Naive B cell (primary cell): ENCODE data around the gene GPR180. TPM values are rescaled to one million over a fixed set of nuclear protein-coding genes. Genes with fewer than 3 reads are reported as not detected.

Source experiments
- ATAC-seq, 2 donors: fragments of 150-1000 bp; cut with Tn5 transposase; 2 replicates each; pipeline ENCODE4 v1.10.0; 2021; ENCODE audit warnings: low read depth in 2 of 2, mild to moderate bottlenecking in 2 of 2, moderate library complexity in 2 of 2
- DNase-seq: peaks from one replicate; pipeline ENCODE4 v3.0.0; 2022
- H3K27ac Mint-ChIP-seq, 6 donors: one replicate each; pipeline ENCODE4 v1.8.0; 2020 to 2022; ENCODE audit warnings: mild to moderate bottlenecking in 6 of 6, mixed read lengths in 6 of 6, moderate library complexity in 5 of 6, inconsistent platforms in 2 of 6
- H3K27me3 Mint-ChIP-seq, 3 donors: one replicate each; pipeline ENCODE4 v1.8.0; 2021 to 2022; ENCODE audit warnings: mixed read lengths in 3 of 3, mild to moderate bottlenecking in 1 of 3
- H3K36me3 Mint-ChIP-seq, 2 donors: one replicate each; pipeline ENCODE4 v1.8.0; 2020 to 2022; ENCODE audit warnings: mixed read lengths in 2 of 2, inconsistent platforms in 1 of 2, mild to moderate bottlenecking in 1 of 2
- H3K4me1 Mint-ChIP-seq, 3 donors: one replicate each; pipeline ENCODE4 v1.8.0; 2020 to 2022; ENCODE audit warnings: mixed read lengths in 3 of 3, inconsistent platforms in 1 of 3, mild to moderate bottlenecking in 1 of 3, moderate library complexity in 1 of 3
- H3K4me3 Mint-ChIP-seq, 8 donors: one replicate each; pipeline ENCODE4 v1.8.0; 2020 to 2022; ENCODE audit warnings: mild to moderate bottlenecking in 8 of 8, mixed read lengths in 8 of 8, moderate library complexity in 8 of 8, inconsistent platforms in 2 of 8
- H3K9me3 Mint-ChIP-seq, 7 donors: one replicate each; pipeline ENCODE4 v1.8.0; 2020 to 2022; ENCODE audit warnings: mixed read lengths in 7 of 7, mild to moderate bottlenecking in 5 of 7, inconsistent platforms in 2 of 7, moderate library complexity in 1 of 7
- polyA plus RNA-seq, 6 donors: library from polyadenylated mRNA; unstranded; fragments of 300-500 nt; fragmentation: Illumina TruSeq; gene quantifications; one replicate each; pipeline ENCODE4 v1.2.3, GENCODE V29; 2021; ENCODE audit warnings: low read depth in 6 of 6

The GPR180 gene
- polyA plus RNA-seq, 6 donors from 2014 or later: 1.1 to 2.7 (median 1.7) TPM

DNA sequence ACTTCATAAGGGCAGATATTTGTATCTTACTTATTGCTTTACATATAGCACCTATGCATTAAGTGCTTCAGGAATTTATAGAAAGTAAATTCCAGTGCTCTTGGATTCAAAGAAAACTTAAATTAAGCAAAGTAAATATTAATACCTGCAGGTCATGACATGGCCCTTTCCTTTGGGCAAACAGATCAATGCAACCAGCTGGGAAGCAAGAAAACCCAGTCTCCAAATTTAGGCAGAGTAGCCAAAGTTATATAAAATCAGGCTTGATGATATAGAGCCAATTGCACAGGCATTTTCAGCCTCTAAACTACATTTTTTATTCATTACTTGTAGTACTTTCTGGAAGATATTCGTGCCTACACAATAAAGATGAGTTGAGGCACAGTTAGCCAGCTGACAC, 22.6 kb upstream of the GPR180 start:
- Mint-ChIP-seq H3K27me3 (no peaks in the 10 kb centered on the region), H3K27ac (no peak overlapping the region), H3K4me3 (no peak overlapping the region), H3K36me3 (peaks cover 27 to 37% of the 10 kb centered on the region in 2 donors), H3K9me3 (no peaks in the 10 kb centered on the region), H3K4me1 (peaks cover 0 to 3% (median 0%) of the 10 kb centered on the region in 3 donors)
- ATAC-seq (no peak), DNase-seq (no peak)

DNA sequence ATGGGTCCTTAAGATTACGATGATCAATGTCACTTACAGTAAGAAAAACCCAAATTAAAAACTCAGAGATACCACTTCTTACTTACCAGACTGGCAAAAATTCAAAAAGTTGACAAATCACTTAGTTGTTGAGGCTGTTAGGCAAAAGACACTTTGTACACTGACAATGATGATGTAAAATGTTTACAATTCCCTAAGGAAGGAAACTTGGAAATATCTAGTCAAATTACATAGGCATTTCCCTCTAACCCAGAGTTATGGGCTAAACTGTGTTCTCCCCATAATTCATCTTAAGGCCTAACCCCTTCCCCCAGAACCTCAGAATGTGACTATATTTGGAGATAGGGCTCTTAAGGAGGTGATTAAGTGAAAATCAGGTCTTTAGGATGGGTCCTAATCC, 17.7 kb upstream of the GPR180 start:
- no peak overlapping the region for H3K4me3 Mint-ChIP-seq
- no peak overlapping the region for H3K27ac Mint-ChIP-seq
- H3K4me1 Mint-ChIP-seq: peaks cover 0 to 16% (median 11%) of the 10 kb centered on the region in 3 donors
- ATAC-seq: no peak
- H3K27me3 Mint-ChIP-seq: no peaks in the 10 kb centered on the region
- no peaks in the 10 kb centered on the region for H3K9me3 Mint-ChIP-seq
- no peak for DNase-seq
- H3K36me3 Mint-ChIP-seq: peaks cover 30 to 40% of the 10 kb centered on the region in 2 donors

GRCh38 chr13:94585543-94586101, 16.0 kb upstream of the GPR180 start:
- H3K9me3 Mint-ChIP-seq: no peaks in the 10 kb centered on the region
- DNase-seq: no peak
- peaks cover 23 to 32% of the 10 kb centered on the region in 2 donors for H3K36me3 Mint-ChIP-seq
- no peaks in the 10 kb centered on the region for H3K27me3 Mint-ChIP-seq
- ATAC-seq: no peak
- H3K27ac Mint-ChIP-seq: peak overlapping the region in 1 of 6 donors; percentile 30
- H3K4me1 Mint-ChIP-seq: peaks cover under 1 to 22% (median 11%) of the 10 kb centered on the region in 3 donors
- no peak overlapping the region for H3K4me3 Mint-ChIP-seq

- Mint-ChIP-seq H3K4me1 (peaks cover 2 to 22% (median 8%) of the 10 kb centered on the region in 3 donors), H3K27me3 (no peaks in the 10 kb centered on the region), H3K9me3 (no peaks in the 10 kb centered on the region), H3K27ac (peak overlapping the region in 1 of 6 donors; percentile 39), H3K4me3 (no peak overlapping the region), H3K36me3 (peaks cover 19 to 25% of the 10 kb centered on the region in 2 donors)
- ATAC-seq: no peak
- DNase-seq: no peak
Observed at GRCh38 chr13:94586371-94586770, 15.3 kb upstream of the GPR180 start.

DNA sequence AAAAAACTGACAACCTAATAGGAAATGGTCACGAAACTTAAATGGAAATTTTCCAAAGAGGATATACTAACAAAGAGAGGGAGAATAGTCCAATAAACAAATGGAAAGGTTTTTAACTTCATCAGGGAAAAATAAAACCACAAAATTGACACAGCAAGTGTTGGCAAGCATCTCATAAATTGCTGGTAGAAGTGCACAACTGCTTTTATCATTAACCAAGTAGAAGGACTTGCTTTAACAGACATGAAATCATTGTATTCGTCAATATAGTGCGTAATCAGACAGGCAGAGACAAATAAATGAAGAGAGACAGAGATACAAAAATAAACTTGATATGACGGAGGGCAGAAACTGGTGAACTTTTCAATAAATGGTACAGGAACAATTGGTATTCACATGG, 13.1 kb upstream of the GPR180 start:
- peaks cover 6 to 13% of the 10 kb centered on the region in 2 donors for H3K36me3 Mint-ChIP-seq
- DNase-seq: no peak
- peaks cover 3 to 22% (median 8%) of the 10 kb centered on the region in 3 donors for H3K4me1 Mint-ChIP-seq
- no peaks in the 10 kb centered on the region for H3K27me3 Mint-ChIP-seq
- ATAC-seq: no peak
- H3K4me3 Mint-ChIP-seq: no peak overlapping the region
- H3K27ac Mint-ChIP-seq: no peak overlapping the region
- H3K9me3 Mint-ChIP-seq: no peaks in the 10 kb centered on the region

- no peak for DNase-seq
- ATAC-seq: no peak
- no peak overlapping the region for H3K4me3 Mint-ChIP-seq
- no peaks in the 10 kb centered on the region for H3K27me3 Mint-ChIP-seq
- H3K27ac Mint-ChIP-seq: no peak overlapping the region
- peaks cover 21 to 38% (median 24%) of the 10 kb centered on the region in 3 donors for H3K4me1 Mint-ChIP-seq
- H3K36me3 Mint-ChIP-seq: peaks cover 6 to 11% of the 10 kb centered on the region in 2 donors
- no peaks in the 10 kb centered on the region for H3K9me3 Mint-ChIP-seq
Observed at GRCh38 chr13:94590744-94591143, 10.9 kb upstream of the GPR180 start.

DNA sequence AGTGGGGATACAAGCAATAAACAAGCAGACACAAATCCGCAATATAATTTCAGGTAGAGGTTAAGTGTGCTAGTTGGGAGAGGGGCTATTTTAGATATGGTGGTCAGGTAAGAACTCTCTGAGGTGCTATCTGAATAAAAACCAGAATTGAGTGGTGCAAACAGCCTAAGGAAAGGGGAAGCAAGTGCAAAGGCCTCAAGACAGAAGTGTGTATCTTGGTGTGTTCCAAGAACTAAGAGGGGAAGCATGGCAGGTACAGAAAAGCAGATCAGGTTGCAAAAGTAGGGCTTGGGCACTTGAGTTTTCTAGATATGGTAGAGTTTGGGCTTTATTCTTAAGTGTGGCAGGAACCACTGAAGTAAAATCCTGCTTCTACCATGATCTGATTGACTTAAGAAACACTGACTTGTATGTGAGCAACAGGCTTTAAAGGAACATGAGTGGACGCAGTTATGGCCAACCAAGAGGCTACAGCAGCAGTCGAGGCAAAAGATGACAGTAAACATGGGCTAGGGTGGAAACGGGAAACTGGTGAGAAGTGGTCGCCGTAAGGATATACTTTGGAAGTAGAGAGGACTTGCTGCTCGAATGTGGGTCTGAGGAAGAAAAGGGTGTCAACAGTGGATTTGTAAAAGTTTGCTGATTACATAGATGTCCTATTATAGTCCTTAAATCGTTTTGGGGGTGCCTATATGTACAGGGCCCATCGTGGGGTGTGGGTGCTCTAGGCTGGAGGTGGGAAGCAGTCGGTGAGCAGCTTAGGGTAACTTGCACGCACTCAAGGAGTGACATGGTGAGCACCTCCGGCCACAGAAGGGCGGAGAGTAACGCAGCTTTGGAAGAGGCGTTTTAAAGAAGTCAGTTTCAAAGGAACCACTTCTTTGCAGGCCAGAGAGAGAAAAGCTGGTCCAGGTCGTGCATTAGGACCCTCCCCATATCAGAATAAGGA, 6.4 kb upstream of the GPR180 start:
- Mint-ChIP-seq H3K27ac (peak overlapping the region; percentile 79 to 97 (median 92)), H3K9me3 (no peaks in the 10 kb centered on the region), H3K27me3 (no peaks in the 10 kb centered on the region), H3K36me3 (no peaks in the 10 kb centered on the region), H3K4me1 (peaks cover 19 to 29% (median 28%) of the 10 kb centered on the region in 3 donors), H3K4me3 (peak overlapping the region; percentile 86 to 98 (median 94))
- ATAC-seq: peak; percentile 21 to 29
- peak; percentile 4 for DNase-seq

- Mint-ChIP-seq H3K4me1 (peaks cover 23 to 35% (median 33%) of the 10 kb centered on the region in 3 donors), H3K27me3 (no peaks in the 10 kb centered on the region), H3K9me3 (peaks cover 0 to 5% (median 0%) of the 10 kb centered on the region in 7 donors), H3K36me3 (no peaks in the 10 kb centered on the region), H3K4me3 (peak within 1 kb of the TSS; percentile 86 to 98 (median 94)), H3K27ac (peak within 1 kb of the TSS; percentile 79 to 97 (median 92))
- ATAC-seq (peak; percentile 95 to 96), DNase-seq (peak; percentile 87)
Observed at GRCh38 chr13:94595950-94596574, 5.6 kb upstream of the GPR180 start, which contains the start of gene TGDS. TSS of gene TGDS (minus strand) at chr13:94596152. CDS start at chr13:94596136, 16 bp downstream.

- peaks cover 23 to 38% (median 35%) of the 10 kb centered on the region in 3 donors for H3K4me1 Mint-ChIP-seq
Observed at GRCh38 chr13:94596575-94596971, 5.1 kb upstream of the GPR180 start.

DNA sequence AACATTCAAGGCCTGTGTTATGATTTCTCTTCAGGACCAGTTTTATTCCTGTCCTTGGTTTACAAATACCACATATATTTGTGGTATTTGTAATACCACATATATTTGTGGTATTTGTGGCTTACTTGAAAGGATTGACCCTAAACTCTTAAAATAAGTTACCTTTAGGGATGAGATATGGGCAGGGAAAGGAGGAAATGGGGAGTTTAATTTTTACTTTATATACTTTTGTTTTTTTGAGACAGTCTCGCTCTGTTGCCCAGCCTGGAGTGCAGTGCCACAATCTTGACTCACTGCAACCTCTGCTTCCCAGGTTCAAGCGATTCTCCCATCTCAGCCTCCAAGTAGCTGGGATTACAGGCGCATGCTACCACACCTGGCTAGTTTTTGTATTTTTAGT, 3.4 kb upstream of the GPR180 start:
- DNase-seq (no peak), ATAC-seq (no peak)
- H3K4me3 Mint-ChIP-seq: peak overlapping the region in 1 of 8 donors; percentile 74
- peaks cover 0 to 5% (median 0%) of the 10 kb centered on the region in 7 donors for H3K9me3 Mint-ChIP-seq
- H3K36me3 Mint-ChIP-seq: no peaks in the 10 kb centered on the region
- peaks cover 30 to 44% (median 40%) of the 10 kb centered on the region in 3 donors for H3K4me1 Mint-ChIP-seq
- no peak overlapping the region for H3K27ac Mint-ChIP-seq
- no peaks in the 10 kb centered on the region for H3K27me3 Mint-ChIP-seq

More at GRCh38 chr13:94596575-94596971, 5.1 kb upstream of the GPR180 start:
- H3K4me3 Mint-ChIP-seq: peak overlapping the region; percentile 86 to 98 (median 94)
- DNase-seq (no peak), ATAC-seq (no peak)
- no peaks in the 10 kb centered on the region for H3K27me3 Mint-ChIP-seq
- H3K9me3 Mint-ChIP-seq: peaks cover 0 to 5% (median 0%) of the 10 kb centered on the region in 7 donors
- H3K36me3 Mint-ChIP-seq: no peaks in the 10 kb centered on the region
- H3K27ac Mint-ChIP-seq: peak overlapping the region in 4 of 6 donors; percentile 79 to 97 (median 90)

GRCh38 chr13:94599877-94600276, 1.8 kb upstream of the GPR180 start:
- H3K27ac Mint-ChIP-seq: no peak overlapping the region
- H3K9me3 Mint-ChIP-seq: peaks cover 0 to 5% (median 0%) of the 10 kb centered on the region in 7 donors
- H3K27me3 Mint-ChIP-seq: no peaks in the 10 kb centered on the region
- DNase-seq (no peak), ATAC-seq (no peak)
- peak overlapping the region in 1 of 8 donors; percentile 96 for H3K4me3 Mint-ChIP-seq
- peaks cover 25 to 33% (median 32%) of the 10 kb centered on the region in 3 donors for H3K4me1 Mint-ChIP-seq
- H3K36me3 Mint-ChIP-seq: no peaks in the 10 kb centered on the region

- Mint-ChIP-seq H3K4me1 (peaks cover 12 to 19% (median 13%) of the 10 kb centered on the region in 3 donors), H3K9me3 (peaks cover 0 to 5% (median 0%) of the 10 kb centered on the region in 7 donors), H3K27ac (peak overlapping the region in 5 of 6 donors; percentile 3 to 88 (median 73)), H3K36me3 (no peaks in the 10 kb centered on the region), H3K27me3 (no peaks in the 10 kb centered on the region), H3K4me3 (peak overlapping the region; percentile 66 to 96 (median 90))
- ATAC-seq (no peak), DNase-seq (no peak)
Observed at GRCh38 chr13:94602467-94602866, 810 bp downstream of the GPR180 start.

DNA sequence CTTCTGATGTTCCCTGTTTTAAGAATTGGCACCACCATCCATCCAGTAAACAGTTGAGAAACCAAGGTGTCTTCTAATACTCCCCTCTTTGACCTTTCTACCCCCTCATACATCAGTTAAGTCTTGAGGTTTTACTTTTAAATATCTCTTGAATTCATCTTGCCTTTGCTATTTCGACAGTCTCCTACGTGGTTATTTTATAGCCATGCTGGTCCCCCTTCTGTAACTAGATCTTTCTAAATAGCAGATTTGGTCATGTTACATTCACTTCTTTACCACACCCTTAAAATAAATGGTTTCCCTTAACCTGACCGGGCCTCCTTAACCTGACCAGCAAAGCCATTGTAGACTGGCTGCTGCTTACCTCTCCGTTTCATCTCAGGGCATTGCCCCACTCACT, 5.4 kb downstream of the GPR180 start:
- ATAC-seq: no peak
- H3K27ac Mint-ChIP-seq: peak overlapping the region in 3 of 6 donors; percentile 14 to 34 (median 16)
- H3K4me1 Mint-ChIP-seq: peaks cover 5 to 8% (median 7%) of the 10 kb centered on the region in 3 donors

More for the DNA sequence above, 5.4 kb downstream of the GPR180 start:
- H3K9me3 Mint-ChIP-seq: no peaks in the 10 kb centered on the region
- no peaks in the 10 kb centered on the region for H3K27me3 Mint-ChIP-seq
- no peak for DNase-seq
- peaks cover 0 to 7% of the 10 kb centered on the region in 2 donors for H3K36me3 Mint-ChIP-seq
- no peak overlapping the region for H3K4me3 Mint-ChIP-seq
